ENCODE measurements around the gene SMIM38. TPM values are rescaled to one million over a fixed set of nuclear protein-coding genes. Genes with fewer than 3 reads are reported as not detected.

SMIM38 gene
- total and polyA plus RNA-seq, 4 donors, result 0.03 to 1.7 (median 0.07) TPM

GRCh38 chr11:69125861-69126260, 29.9 kb upstream of the SMIM38 start:
- Histone ChIP-seq H3K4me3 (ENCODE audit: low read depth in 1 of 3, low read length in 3 of 3) (no peak overlapping the region), H3K4me1 (ENCODE audit: control insufficient read depth in 4 of 4, insufficient read depth in 4 of 4, low read length in 3 of 4) (peaks cover 0 to 1% (median 0%) of the 10 kb centered on the region in 4 donors), H3K36me3 (ENCODE audit: control insufficient read depth in 4 of 4, insufficient read depth in 3 of 4, low read depth in 1 of 4, low read length in 3 of 4) (no peaks in the 10 kb centered on the region), H3K27ac (ENCODE audit: low read depth in 1 of 2, low read length in 2 of 2) (no peak overlapping the region), H3K9ac (ENCODE audit: low read depth in 1 of 2, low read length in 2 of 2) (no peak overlapping the region), H3K9me3 (ENCODE audit: control insufficient read depth in 4 of 4, low read length in 3 of 4) (peaks cover 0 to 3% (median 0%) of the 10 kb centered on the region in 4 donors), H3K27me3 (ENCODE audit: control insufficient read depth in 4 of 4, insufficient read depth in 4 of 4, low read length in 3 of 4) (no peaks in the 10 kb centered on the region)
- 95% methylated on average over 3 of the region's 3 CpGs for WGBS
- DNase-seq (ENCODE audit: low spot score), result no peak
- TF ChIP-seq EGR1 (IDR thresholded peaks at IDR 0.05; ENCODE audit: low read depth in 2 of 2) (no peak), RAD21 (IDR thresholded peaks at IDR 0.05) (no peak), FOXA1 (IDR thresholded peaks at IDR 0.05) (no peak), HNF4G (IDR thresholded peaks at IDR 0.05) (no peak), TAF1 (conservative IDR thresholded peaks at IDR 0.05) (no peak), NR2F2 (IDR thresholded peaks at IDR 0.05) (no peak), ATF3 (IDR thresholded peaks at IDR 0.05) (no peak), REST (IDR thresholded peaks at IDR 0.05) (no peak), RXRA (IDR thresholded peaks at IDR 0.05) (no peak)
- TF ChIP-seq, protein P1, sequence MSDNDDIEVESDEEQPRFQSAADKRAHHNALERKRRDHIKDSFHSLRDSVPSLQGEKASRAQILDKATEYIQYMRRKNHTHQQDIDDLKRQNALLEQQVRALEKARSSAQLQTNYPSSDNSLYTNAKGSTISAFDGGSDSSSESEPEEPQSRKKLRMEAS (IDR thresholded peaks at IDR 0.05), result no peak

- no peaks in the 10 kb centered on the region for H3K36me3 ChIP-seq (ENCODE audit: control insufficient read depth in 4 of 4, insufficient read depth in 3 of 4, low read depth in 1 of 4, low read length in 3 of 4)
- no peak overlapping the region for H3K9ac ChIP-seq (ENCODE audit: low read depth in 1 of 2, low read length in 2 of 2)
- TF ChIP-seq JUND (IDR thresholded peaks at IDR 0.05) (no peak), HNF4A (conservative IDR thresholded peaks at IDR 0.05) (no peak), NR2F2 (IDR thresholded peaks at IDR 0.05) (no peak), FOXA2 (IDR thresholded peaks at IDR 0.05) (no peak), RXRA (IDR thresholded peaks at IDR 0.05) (no peak), YY1 (IDR thresholded peaks at IDR 0.05) (no peak), RAD21 (IDR thresholded peaks at IDR 0.05) (no peak)
- TF ChIP-seq, protein P1 (IDR thresholded peaks at IDR 0.05), result no peak
- H3K27me3 ChIP-seq (ENCODE audit: control insufficient read depth in 4 of 4, insufficient read depth in 4 of 4, low read length in 3 of 4), result no peaks in the 10 kb centered on the region
- H3K4me3 ChIP-seq (ENCODE audit: low read depth in 1 of 3, low read length in 3 of 3), result no peak overlapping the region
- WGBS, result 94% methylated on average over 12 of the region's 12 CpGs
- no peak for DNase-seq (ENCODE audit: low spot score)
- no peak overlapping the region for H3K27ac ChIP-seq (ENCODE audit: low read depth in 1 of 2, low read length in 2 of 2)
- peaks cover 0 to 1% (median 0%) of the 10 kb centered on the region in 4 donors for H3K4me1 ChIP-seq (ENCODE audit: control insufficient read depth in 4 of 4, insufficient read depth in 4 of 4, low read length in 3 of 4)
- H3K9me3 ChIP-seq (ENCODE audit: control insufficient read depth in 4 of 4, low read length in 3 of 4), result peaks cover 0 to 3% (median 0%) of the 10 kb centered on the region in 4 donors
Observed at GRCh38 chr11:69126286-69126685, 29.4 kb upstream of the SMIM38 start.
